ENCODE data around the gene THADA.

DNA sequence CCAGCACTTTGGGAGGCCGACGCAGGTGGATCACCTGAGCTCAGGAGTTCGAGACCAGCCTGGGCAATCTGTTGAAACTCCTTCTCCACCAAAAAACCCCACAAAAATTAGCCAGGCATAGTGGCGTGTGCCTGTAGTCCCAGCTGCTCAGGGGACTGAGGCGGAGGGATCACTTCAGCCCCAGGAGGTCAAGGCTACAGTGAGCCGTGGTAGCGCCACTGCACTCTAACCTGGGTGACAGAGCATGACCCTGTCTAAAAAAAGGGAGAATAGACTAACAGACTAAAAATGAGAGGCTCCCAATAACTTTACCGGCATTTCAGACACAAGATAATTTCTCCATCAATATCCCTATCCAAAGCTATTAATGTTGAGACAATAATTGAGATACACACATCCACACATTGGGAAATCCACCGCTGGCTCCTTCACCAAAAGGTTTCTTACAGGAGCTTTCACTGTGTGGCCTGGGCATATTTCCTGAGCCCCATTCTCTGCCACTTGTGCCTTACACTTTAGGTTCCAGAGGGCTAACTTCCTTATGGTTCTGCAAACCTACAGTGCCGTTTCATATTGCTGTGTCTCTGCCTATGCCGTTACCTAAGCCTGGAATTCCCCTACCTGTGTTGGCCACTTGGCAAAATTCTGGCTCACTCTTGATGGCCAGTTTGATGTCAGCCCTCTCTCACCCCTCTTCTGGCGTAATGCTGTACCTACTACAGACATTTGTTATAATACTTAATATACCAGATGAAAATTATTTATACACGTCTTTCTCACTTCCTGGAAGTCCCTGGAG is 253.7 kb downstream of the THADA start:
- TF ChIP-seq CTCF (tag by site-specific recombination; IDR thresholded peaks at IDR 0.05): no peak
- TF ChIP-seq ZNF510 (tag by site-specific recombination; IDR thresholded peaks at IDR 0.05; ENCODE audit: insufficient replicate concordance): no peak
- TF ChIP-seq ZNF561 (tag by site-specific recombination; IDR thresholded peaks at IDR 0.05; ENCODE audit: borderline replicate concordance): no peak
- TF ChIP-seq ZNF501 (tag by site-specific recombination; IDR thresholded peaks at IDR 0.05): no peak
- no peak for TF ChIP-seq ZFHX2 (tag by site-specific recombination; conservative IDR thresholded peaks at IDR 0.05)
- no peak for TF ChIP-seq ZNF701 (tag by site-specific recombination; IDR thresholded peaks at IDR 0.05)
- no peak for TF ChIP-seq ZBTB1 (tag by site-specific recombination; IDR thresholded peaks at IDR 0.05)
- TF ChIP-seq ZNF274 (IDR thresholded peaks at IDR 0.05; ENCODE audit: low read length): no peak
- no peak for TF ChIP-seq ZNF274 (tag by site-specific recombination; IDR thresholded peaks at IDR 0.05; ENCODE audit: borderline replicate concordance)
- no peak for TF ChIP-seq TRIM28 (IDR thresholded peaks at IDR 0.05; ENCODE audit: borderline replicate concordance, low read length)

All from HEK293 (cell line).